ENCODE measurements around the gene MCC. TPM values are rescaled to one million over a fixed set of nuclear protein-coding genes. Genes with fewer than 3 reads are reported as not detected.

MCC gene
- total RNA-seq, 3 donors from 2014 or later (not counting 1 experiment from before 2014, with no cell fraction given): 0.68 to 1.8 (median 1.4) TPM

DNA sequence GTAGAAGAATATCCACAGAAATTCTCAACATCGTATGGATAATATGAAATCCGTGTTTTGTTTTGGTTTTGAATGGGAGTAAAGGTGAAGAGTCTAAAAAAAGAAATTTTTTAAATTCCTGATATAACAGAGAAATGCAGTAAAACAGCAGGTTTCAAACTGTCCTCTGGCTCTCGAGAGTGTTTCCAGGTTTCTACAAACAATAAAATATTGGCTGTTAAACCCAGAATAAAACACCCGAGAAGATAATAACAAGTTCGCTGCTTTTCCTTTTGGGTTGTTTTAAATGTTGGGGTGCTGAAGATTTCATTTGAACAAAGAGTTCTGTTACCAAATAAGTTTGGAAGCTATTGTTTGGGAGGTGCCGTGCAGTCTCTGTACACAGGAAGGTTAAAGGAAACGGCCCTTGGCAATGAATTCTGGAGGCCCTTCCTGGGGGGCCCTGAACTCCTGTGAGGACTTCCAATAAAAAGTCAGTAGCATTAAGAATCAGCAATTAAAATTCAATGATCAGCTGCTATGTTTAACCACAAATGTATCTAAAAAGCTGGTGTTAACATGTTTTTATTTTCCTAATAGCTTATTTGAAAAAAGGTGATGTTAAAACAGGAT lies 269.2 kb downstream of the MCC start:
- Mint-ChIP-seq H3K27ac (no peak overlapping the region), H3K36me3 (no peaks in the 10 kb centered on the region), H3K4me3 (no peak overlapping the region), H3K27me3 (ENCODE audit: low read depth in 2 of 2) (peaks cover 10 to 16% of the 10 kb centered on the region in 2 donors), H3K9me3 (no peaks in the 10 kb centered on the region), H3K4me1 (no peaks in the 10 kb centered on the region)
- intact Hi-C loops (cut with micrococcal nuclease): no loop called here
- Histone ChIP-seq H3K4me3 (ENCODE audit: low read length) (no peak overlapping the region), H3K9me3 (ENCODE audit: control insufficient read depth, insufficient read depth, low read length) (no peaks in the 10 kb centered on the region), H3K27me3 (ENCODE audit: control insufficient read depth, insufficient read depth, low read length) (no peaks in the 10 kb centered on the region), H3K4me1 (ENCODE audit: control insufficient read depth, insufficient read depth, low read length) (no peaks in the 10 kb centered on the region), H3K36me3 (ENCODE audit: control insufficient read depth, insufficient read depth, low read length) (no peaks in the 10 kb centered on the region), H3K27ac (ENCODE audit: low read length) (no peak overlapping the region)
- TF ChIP-seq CTCF (IDR thresholded peaks at IDR 0.05): no peak
- 70% methylated on average over 5 of the region's 7 CpGs for WGBS (ENCODE audit: insufficient coverage)
- ATAC-seq (no peak), DNase-seq (no peak)

GRCh38 chr5:113218200-113218599 lies 270.1 kb downstream of the MCC start:
- no peaks in the 10 kb centered on the region for H3K36me3 ChIP-seq (ENCODE audit: control insufficient read depth, insufficient read depth, low read length)
- H3K4me3 ChIP-seq (ENCODE audit: low read length): no peak overlapping the region
- no peaks in the 10 kb centered on the region for H3K9me3 ChIP-seq (ENCODE audit: control insufficient read depth, insufficient read depth, low read length)
- ATAC-seq (no peak), DNase-seq (no peak)
- H3K9me3 Mint-ChIP-seq: no peaks in the 10 kb centered on the region
- no peaks in the 10 kb centered on the region for H3K4me1 ChIP-seq (ENCODE audit: control insufficient read depth, insufficient read depth, low read length)
- no peak overlapping the region for H3K4me3 Mint-ChIP-seq
- H3K27ac Mint-ChIP-seq: no peak overlapping the region
- TF ChIP-seq CTCF (IDR thresholded peaks at IDR 0.05): no peak
- H3K27me3 Mint-ChIP-seq (ENCODE audit: low read depth in 2 of 2): peaks cover 10 to 16% of the 10 kb centered on the region in 2 donors
- no peak overlapping the region for H3K27ac ChIP-seq (ENCODE audit: low read length)
- 91% methylated on average over 5 of the region's 8 CpGs for WGBS (ENCODE audit: insufficient coverage)
- no peaks in the 10 kb centered on the region for H3K4me1 Mint-ChIP-seq
- no peaks in the 10 kb centered on the region for H3K27me3 ChIP-seq (ENCODE audit: control insufficient read depth, insufficient read depth, low read length)
- intact Hi-C loops (cut with micrococcal nuclease): no loop called here
- no peaks in the 10 kb centered on the region for H3K36me3 Mint-ChIP-seq

GRCh38 chr5:113217619-113218184 lies 270.6 kb downstream of the MCC start:
- no peaks in the 10 kb centered on the region for H3K4me1 Mint-ChIP-seq
- DNase-seq: no peak
- intact Hi-C loops (cut with micrococcal nuclease): no loop called here
- TF ChIP-seq CTCF (IDR thresholded peaks at IDR 0.05): no peak
- Histone ChIP-seq H3K4me1 (ENCODE audit: control insufficient read depth, insufficient read depth, low read length) (no peaks in the 10 kb centered on the region), H3K4me3 (ENCODE audit: low read length) (no peak overlapping the region), H3K9me3 (ENCODE audit: control insufficient read depth, insufficient read depth, low read length) (no peaks in the 10 kb centered on the region), H3K27ac (ENCODE audit: low read length) (no peak overlapping the region), H3K27me3 (ENCODE audit: control insufficient read depth, insufficient read depth, low read length) (peaks cover 3% of the 10 kb centered on the region), H3K36me3 (ENCODE audit: control insufficient read depth, insufficient read depth, low read length) (no peaks in the 10 kb centered on the region)
- H3K36me3 Mint-ChIP-seq: no peaks in the 10 kb centered on the region
- 95% methylated on average over 8 of the region's 9 CpGs for WGBS (ENCODE audit: insufficient coverage)
- H3K27me3 Mint-ChIP-seq (ENCODE audit: low read depth in 2 of 2): peaks cover 8 to 14% of the 10 kb centered on the region in 2 donors
- ATAC-seq: no peak
- no peak overlapping the region for H3K27ac Mint-ChIP-seq
- H3K4me3 Mint-ChIP-seq: no peak overlapping the region
- H3K9me3 Mint-ChIP-seq: no peaks in the 10 kb centered on the region

DNA sequence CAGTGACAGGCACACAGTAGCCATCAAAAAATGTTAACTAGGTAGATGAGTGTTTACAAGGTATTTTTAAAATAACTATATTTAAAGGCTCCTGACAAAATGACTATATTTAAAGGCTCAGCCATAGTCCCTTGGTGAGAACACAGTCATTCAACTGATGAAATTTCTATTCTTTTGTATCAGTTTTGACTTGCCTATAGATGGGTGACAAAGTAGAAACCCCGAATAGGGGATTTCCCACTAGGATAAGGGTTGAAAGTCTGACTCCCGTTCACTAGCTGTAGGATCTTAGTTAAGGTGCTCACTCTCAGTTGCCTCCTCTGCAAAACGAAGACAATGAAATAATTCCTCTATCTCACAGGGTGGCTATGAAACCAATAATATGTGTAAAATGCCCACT lies 271.7 kb downstream of the MCC start:
- DNase-seq: no peak
- no peak for TF ChIP-seq CTCF (IDR thresholded peaks at IDR 0.05)
- Mint-ChIP-seq H3K4me1 (no peaks in the 10 kb centered on the region), H3K9me3 (no peaks in the 10 kb centered on the region), H3K27me3 (ENCODE audit: low read depth in 2 of 2) (peaks cover 4 to 8% of the 10 kb centered on the region in 2 donors), H3K4me3 (no peak overlapping the region), H3K27ac (no peak overlapping the region), H3K36me3 (no peaks in the 10 kb centered on the region)
- WGBS (ENCODE audit: insufficient coverage): no CpG with 5 or more reads among the region's 3 CpGs
- no peaks in the 10 kb centered on the region for H3K9me3 ChIP-seq (ENCODE audit: control insufficient read depth, insufficient read depth, low read length)
- no peak for ATAC-seq
- H3K4me1 ChIP-seq (ENCODE audit: control insufficient read depth, insufficient read depth, low read length): no peaks in the 10 kb centered on the region
- H3K36me3 ChIP-seq (ENCODE audit: control insufficient read depth, insufficient read depth, low read length): no peaks in the 10 kb centered on the region
- H3K4me3 ChIP-seq (ENCODE audit: low read length): no peak overlapping the region
- intact Hi-C loops (cut with micrococcal nuclease): no loop called here
- H3K27me3 ChIP-seq (ENCODE audit: control insufficient read depth, insufficient read depth, low read length): peaks cover 6% of the 10 kb centered on the region
- no peak overlapping the region for H3K27ac ChIP-seq (ENCODE audit: low read length)

All from natural killer cell (primary cell).